SKM-1 (cell line): ENCODE results near the gene KCNK17.

Experiments
- DNase-seq: peaks from one replicate; lab custom pipeline; 2025; ENCODE audit not compliant: unreplicated experiment; lab: John Stamatoyannopoulos, UW

The KCNK17 gene, protein sequence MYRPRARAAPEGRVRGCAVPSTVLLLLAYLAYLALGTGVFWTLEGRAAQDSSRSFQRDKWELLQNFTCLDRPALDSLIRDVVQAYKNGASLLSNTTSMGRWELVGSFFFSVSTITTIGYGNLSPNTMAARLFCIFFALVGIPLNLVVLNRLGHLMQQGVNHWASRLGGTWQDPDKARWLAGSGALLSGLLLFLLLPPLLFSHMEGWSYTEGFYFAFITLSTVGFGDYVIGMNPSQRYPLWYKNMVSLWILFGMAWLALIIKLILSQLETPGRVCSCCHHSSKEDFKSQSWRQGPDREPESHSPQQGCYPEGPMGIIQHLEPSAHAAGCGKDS

DNA sequence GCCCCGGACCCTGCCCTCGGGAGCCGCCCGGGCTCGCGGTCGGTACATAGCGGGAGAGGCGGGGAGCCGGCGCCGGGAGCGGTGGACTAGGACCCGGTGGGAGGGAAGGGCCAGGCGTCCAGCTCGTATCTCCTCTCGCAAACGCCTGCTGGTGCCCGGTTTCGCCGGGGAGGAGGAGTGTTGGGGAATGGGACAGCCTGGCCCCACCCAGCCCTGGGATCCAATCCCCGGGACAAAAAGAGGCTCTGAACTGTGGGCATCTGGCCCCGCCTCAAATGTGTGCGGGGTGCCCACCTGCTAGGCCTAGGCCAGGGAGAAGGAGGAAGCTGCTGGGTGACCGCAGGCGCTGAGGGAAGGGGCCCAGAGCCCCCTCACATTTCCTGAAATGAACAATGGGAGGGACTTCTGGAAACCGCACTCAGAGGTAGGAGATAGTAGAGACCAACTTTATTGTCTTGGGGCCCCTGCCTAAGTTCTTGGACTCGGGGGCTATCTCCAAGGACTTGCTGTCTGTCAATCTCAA lies at the start of gene KCNK17:
Gene KCNK17, minus strand, starts transcription at position 147 of the 523 bp plus-strand sequence. Its CDS starts 99 bp downstream, at position 48.
- no peak for DNase-seq

DNA sequence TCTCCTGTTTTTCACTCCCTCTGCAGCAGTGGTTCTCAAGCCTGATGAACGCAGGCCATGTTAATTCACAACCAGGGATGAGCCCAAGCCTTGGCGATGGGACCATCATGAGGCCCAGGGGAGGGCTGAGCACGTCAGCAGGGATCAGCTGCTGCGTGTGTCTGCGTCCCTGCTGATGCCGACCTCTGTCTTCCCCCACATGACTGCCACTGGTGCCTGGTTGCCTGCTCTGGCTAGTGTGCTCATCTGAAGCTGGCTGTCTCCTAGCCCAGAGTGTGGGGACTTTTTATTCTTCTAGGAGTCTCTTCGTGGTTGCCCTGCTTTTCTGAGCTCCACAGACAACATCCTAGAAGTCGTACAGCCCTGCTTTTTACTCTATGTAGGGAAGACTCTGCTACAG lies 49.1 kb upstream of the KCNK17 start:
- no peak for DNase-seq

DNA sequence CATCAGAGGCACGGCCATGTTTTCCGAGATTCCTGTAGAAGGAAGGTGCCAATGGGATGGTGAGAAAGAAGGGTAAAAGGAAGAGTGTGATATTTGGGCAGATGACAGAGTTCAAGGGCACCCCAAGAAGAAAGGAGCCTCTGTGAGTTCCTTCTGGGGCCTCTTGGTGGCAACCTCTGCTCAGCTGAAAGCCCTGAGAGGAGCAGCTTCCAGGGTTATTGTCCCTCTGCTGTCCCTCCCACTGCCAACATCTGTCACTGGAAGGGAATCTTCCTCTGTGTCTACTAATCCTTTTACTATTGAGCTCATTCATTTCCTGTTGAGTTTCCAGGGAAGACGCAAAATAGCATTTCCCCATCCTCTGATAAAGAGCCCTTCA lies 48.3 kb upstream of the KCNK17 start:
- DNase-seq, result peak; percentile 33

DNA sequence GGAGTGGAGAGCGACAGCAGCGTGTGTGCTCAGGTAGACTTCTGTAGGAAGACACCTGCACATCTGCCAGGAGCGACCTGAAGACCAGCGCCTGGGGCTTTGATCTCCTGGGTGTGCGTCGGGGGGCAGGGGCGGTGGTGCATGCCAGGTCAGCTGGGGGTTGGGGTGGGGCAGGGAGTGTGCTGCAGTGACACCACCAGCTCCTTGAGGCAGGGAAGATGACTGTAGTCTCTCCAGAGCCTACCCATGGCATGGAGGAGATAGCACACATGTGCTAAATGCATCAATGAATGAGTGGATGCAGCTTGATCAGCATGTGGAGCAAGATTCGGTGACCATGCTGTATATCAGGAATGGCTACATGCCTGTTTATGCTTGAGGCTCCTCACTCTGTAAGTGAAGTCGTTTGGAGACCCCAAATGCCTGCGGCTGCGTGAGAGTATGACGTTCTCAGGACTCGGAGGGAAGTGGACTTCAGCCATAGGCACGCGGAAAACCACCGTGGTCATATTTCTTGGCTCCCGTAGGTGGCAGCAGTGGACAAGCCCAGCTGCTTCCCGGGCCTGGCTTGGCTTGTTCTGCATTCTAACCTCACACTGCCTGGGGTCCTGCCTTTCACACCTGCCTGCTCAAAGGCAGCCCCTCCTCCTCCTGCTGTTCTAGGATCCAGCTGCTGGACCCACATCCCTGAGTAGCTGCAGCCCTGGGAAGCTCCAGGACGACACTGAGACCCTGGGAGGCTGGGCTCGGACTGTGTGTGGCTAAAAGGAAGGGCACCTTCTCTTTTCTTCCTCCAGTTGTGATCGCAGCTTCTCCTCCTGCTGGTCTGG lies 47.7 kb upstream of the KCNK17 start:
- DNase-seq, result peak; percentile 71

DNA sequence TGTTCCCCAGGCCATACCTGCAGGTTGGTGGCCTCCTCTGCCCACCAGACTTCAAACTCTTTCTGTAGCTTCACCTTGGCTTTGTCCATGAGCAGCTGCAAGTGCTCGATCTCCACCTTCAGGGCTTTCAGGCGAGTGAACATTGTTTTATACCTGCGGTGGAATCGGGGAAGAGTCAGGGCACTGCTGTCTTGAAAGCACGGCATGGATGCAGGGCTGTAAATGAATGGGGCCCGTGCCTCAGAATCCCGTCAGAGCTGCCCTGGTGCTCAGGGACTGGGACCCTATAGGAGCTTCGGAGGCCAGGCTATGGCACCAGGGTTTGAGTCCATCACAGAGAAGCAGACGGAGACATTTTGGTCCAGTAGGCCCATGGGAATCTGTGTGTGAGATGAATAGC lies 46.2 kb upstream of the KCNK17 start:
- DNase-seq, result no peak

DNA sequence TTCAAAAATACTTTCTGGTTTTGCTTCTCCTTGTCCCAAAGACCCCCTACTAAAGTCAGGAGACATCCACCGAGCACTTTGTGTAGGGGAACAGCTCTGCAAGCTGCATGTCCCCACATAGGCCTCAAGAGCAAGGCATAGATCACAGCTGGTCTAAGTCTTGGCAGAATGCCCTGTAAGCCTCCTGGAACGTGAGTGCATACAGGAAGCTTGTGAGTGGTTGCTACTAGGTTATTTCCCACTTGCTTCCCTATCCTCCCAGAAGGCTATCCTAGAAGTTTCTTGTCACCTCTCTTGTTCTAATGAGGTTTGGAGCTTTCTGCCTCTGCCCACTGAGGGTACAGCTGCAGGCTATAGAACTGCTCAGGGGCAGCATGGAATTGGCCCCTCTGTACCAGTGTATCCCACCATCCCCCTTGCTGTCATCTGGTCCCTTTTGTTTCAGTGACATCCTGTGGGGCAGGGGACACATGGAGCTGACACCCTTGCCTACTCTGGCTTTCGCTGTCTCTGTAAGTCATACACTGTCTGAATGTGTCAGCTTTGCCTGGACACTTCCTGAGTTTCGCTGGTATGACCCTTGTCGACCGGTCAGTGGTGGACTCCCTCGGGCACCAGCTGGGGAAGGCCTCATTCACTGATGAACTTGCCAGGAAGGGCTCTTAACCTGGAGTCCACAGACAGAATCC lies 43.9 kb upstream of the KCNK17 start:
- no peak for DNase-seq

DNA sequence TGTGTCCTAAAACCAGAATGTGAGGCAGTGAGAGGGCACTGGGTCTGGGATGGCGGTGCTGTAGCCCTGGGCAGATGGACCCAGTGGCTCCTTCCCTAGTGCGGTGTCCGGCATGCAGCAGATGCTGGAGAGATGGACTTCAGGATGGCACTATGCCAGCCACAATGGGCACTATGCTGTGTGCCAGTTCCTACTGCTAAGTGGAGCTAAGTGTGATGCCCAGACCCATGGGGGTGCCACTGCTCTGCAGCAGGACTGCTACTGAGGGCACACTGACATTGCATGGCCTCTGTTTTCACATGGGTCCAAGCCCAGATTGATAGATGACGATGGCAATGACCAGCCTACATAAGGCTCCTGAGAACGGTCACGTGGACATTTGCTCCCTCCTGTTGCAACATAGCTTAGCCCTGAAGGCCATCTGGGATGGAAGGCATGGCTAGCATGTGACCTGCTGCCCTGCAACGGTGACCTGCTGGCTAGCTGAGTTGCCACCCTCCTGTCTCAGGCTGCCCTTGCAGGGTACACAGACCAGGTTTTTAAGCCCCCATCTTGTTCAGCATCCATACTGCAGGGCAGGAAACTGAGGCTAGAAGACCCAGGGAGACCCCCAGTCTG lies 39.6 kb upstream of the KCNK17 start:
- no peak for DNase-seq

DNA sequence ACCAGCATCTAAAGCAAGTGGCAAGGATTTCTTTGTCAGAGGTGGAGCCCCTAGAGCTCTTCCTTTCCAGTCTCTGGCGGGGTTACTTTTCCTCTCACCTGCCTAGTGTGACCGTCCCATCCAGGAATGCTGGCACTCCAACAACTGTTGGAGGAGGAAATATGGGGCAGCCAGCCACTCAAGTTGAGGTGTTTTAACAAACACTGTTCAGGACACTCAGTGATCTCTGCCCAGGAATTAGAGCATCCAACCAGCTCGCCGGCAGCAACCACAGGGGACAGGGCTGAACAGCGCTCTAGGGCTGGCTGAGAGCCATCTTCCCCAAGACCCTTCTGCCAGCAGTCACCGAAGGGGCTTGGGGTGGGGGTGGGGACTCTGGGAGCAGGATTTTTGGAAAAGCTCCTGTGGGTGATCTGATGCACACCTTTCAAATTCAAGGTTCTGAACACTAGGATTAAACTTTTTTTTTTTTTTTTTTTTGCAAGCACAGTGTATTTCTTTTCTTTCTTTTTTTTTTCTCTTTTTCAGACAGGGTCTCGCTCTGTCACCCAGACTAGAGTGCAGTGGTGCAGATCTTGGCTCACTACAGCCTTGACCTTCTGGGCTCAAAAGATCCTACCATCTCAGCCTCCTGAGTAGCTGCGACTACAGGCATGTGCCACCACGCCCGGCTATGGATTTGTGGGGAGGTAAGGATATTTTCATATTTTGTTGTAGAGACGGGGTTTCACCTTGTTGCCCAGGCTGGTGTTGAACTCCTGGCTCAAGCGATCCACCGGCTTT lies 36.7 kb upstream of the KCNK17 start:
- DNase-seq, result no peak

DNA sequence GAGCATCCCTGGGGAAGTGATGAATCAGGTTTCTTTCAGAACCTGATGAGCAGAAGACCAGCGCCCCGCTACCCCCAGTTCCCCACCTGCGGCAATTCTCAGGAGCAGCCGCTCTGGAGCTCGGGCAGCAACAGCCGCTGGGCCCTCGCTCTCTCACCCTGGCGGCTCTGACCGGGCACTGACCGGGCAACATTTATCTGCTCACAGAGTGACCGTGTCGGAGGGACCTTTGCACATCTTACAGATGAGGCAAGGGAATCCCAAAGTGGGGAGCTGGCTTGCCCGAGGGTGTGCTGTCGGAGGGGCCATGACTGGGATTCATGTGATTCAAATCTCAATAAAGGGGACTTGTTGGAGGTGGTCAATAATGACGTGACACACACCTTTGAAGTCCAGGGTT lies 34.5 kb upstream of the KCNK17 start:
- DNase-seq, result no peak

DNA sequence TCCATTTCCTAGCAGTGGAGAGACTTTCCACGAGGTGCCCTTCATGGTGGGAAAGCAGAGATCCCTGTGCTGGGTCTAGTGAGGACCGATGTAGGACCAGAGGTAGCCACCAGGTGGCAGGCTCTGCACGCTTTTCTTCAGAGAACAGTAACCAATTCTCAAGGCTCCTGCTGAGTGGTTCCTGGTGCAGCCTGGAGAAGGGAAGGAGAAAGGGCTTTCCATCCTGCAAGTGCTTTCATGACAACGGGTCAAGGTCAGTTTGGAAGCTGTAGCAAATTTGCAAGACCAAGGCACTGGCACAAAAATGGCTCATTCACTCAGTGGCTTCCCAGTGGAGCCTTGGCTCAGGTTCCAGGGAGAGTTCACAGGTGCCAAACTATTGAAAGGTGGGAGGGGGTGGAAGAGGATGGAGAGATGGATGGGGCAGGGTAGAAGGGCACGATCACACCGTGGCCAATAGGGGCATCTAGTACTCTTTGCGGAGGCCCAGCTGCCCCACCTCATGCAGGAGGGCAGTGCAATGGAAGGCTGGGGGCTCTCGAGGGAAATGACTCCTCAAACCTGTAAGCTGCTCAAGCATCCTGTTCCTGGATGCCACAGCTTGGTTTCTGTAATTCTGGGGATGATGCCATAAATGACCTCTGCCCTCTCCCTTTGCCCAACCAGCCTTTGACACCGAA lies 33.8 kb upstream of the KCNK17 start:
- peak; percentile 24 for DNase-seq

DNA sequence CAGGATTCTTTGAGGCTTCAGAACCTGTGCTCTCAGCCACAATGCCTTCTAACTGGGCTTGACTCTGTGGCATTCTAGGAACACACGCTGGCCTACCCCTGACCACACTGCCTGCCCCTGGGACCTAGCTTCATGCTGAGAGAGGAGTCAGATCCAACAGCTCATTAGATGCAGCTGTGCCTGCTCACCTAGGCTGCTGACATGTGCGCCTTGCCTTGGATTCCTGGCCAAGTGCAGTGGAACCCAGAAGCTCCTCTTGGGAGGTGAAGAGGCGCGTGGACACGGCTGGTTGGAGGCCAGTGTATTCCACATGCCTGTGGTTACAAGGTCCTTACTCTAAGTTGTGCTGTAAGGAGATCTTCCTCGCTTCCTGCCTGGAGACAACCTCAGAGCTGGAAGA lies 33.0 kb upstream of the KCNK17 start:
- no peak for DNase-seq

DNA sequence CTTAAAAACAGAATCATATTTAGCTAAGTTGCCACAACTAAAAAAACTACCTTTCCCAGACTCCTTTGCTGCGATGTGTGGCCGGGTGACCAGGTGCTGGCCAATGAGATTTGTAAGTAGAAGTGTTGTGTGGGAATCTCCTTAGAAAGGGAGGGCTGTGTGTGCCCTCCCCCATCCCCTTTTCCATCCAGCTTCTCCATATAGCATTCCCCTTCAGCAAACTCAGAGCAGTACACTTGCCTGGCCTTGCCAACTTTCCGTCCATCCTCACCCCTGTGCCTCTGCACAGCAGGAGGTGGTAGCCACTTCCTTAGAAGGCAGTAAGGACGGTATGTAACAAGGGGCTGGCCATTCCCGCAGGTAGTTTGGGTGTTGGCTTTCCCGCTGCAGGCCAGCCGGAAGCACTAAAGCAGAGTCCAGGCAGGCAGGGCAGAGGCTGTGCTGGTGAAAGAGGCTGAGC lies 30.6 kb upstream of the KCNK17 start:
- DNase-seq, result no peak

DNA sequence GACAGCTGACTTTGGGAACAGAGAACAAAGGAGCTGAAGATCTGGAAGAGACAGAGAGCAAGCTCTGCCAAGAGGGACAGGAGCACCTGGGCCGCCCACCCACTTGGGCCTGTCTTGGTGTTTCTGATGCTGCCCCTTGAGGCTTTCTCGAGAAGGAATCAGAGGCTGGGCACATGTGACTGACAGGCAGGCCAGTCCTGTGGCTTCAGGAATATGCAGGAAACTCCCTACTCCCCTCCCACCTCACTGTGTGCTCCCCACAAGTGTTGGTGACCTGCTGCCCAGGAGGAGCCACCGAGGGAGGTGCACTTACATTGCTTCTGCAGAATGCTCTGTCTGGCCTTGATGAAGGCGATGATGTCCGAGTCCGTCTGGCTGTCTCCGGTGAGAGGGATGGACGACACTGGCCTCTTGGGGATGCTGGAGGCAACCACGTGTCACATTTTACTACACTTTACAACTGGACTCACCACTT lies 29.2 kb upstream of the KCNK17 start:
- no peak for DNase-seq

DNA sequence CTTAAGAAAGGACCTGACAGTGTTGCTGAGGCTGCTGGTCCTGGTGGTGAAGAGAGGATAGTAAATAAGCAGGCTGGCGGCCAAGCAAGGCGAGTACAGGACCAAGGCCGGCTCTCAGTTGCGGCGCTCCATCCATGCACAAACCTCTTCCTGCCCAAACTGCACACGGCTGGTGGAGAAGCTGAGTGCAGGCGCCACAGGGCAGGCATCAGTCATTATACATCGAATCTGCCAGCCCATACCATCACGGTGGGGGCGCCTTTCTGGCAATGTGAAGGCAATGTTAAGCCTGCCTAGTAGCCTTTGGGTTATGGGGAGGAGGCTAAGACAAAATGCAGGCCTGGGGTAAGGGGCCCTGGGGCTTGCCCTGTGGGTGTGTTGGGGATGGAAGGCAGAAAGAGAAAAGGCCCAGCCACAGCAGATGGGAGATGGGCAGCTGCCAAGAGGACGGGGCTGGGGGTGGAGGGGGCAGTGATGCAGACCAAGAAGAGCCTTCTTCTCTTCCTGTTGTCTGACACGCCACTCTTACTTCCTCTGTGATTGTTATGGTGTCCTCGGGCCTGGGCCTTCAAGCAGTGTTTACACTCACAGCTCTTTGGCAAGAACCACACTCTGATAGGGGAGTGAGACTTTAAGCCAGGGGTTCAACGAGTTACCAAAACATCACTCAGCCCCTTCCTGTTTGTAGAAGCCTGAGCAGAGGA lies 28.6 kb upstream of the KCNK17 start:
- peak; percentile 6 for DNase-seq

DNA sequence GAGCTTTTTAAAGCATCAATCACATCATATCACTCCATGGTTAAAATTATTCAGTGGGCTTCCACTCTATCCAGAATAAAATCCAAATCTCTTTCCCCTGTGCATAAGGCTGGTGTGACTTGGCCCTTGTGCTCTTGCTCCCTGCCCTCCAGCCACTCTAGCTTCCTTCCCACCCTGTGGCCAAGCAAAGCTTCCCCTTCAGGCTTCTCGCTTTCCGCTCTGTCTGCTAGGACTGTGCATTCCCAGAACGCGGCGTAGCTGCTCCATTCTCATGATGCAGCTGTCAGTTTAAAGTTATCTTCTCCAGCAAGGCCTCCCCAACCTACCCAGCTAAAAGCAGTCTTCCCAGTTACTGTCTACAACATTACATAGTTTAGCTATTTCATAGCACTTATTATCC lies 27.7 kb upstream of the KCNK17 start:
- no peak for DNase-seq

DNA sequence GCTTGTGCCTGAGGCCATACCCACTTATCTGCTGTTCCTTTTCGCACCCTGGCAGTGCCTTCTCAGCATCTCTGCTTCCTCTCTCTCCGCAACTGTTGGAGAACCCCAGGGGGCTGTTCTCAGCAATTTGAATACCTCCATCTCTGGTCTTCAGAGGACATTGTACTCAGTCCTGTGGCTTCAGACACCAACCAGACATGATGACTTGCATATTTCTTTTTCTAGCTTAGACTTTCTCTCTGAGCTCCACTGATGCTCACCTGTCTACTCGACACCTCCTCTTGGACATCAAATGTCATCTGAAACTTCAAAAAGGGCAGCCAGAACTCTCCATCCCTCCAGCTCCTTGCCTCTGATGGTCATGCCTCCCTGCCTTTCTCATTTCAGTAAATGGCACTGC lies 27.1 kb upstream of the KCNK17 start:
- no peak for DNase-seq

DNA sequence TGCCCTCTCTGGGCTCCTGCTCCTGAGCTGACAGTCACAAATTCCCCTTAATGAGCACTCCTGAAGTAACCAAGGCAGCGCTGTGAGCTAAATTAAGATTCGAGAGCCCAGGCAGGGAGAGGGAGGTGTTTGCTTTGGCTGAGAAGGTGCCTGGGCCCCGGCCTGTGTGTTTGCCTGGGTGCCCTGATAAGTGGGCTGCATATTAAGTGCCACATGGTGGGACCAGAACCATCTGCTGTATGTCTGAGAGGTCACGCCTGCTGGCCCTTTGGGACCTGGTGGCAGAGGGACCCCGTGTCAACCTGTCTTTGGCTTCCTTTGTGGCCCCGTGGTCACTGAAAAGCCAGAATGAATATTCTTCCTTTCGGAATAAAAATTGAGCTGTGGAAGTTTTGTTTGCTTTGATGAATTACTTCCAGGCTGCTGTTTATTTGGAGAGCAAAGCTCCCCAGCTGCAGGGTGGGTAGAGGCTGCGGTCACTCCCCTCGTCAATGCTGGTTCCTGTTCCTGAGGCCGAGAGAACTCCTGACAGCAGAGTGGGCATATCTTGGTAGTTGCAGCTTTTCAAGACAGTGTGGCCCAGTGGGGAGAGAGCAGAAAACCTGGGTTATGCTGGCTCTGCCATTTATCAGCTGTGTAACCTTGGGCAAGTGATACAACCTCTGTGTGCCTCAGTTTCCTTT lies 25.8 kb upstream of the KCNK17 start:
- no peak for DNase-seq

DNA sequence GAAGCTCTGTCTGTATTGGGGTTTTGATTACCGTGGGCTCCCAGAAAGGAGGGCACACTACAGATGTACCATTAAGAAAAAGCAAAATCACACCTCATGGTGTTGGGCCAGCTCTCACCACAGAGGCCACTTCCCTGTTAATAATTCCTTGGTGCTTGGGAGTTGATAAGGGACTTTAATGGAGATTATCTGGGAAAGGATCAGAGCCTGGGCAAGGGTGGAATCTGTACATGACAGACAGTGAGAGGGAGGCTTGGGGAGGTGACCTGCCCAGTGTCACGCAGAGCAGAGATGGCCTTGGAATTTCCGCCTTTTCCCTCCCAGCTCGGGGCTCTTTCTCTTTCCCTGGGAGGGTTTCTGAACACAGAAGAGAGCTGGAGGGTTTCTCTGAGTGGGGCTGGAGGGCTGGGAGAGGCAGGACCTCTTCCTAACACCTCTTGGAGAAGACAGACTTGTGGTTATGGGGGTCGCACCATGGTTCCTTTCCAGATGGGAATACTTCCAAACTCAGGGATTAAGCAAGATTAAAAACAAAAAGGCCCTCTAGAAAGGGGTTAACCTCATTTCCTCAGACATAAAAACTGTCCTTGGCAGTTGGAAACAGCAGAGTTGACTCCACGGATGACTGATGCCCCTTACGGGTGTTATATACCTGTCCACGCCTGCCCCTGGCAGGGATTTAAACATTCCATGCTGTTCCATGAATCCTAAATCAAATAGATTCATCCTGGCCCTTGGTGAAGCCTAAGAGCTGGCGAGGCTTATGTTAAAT lies 25.1 kb upstream of the KCNK17 start:
- no peak for DNase-seq
